Smooth muscle cell (in vitro differentiated cells): ENCODE data around the gene ISYNA1. TPM values are rescaled to one million over a fixed set of nuclear protein-coding genes. Genes with fewer than 3 reads are reported as not detected.

ENCODE experiments used
- DNase-seq: peaks from one replicate; lab custom pipeline; 2025; ENCODE audit not compliant: unreplicated experiment; lab: John Stamatoyannopoulos, UW
- H2AFZ ChIP-seq: fragments of 200-600 bp; sonication (generic); 2 replicates; pipeline ENCODE4 v1.6.0; 2016; ENCODE audit warnings: antibody characterized with exemption, low read depth, mild to moderate bottlenecking
- H3F3A ChIP-seq: fragments of 200-600 bp; sonication (generic); 2 replicates; pipeline ENCODE4 v1.6.0; 2017; ENCODE audit warnings: antibody characterized with exemption, low read depth
- H3K27ac ChIP-seq: fragments of 200-600 bp; sonication (generic); 2 replicates; pipeline ENCODE4 v1.5.1; 2016; ENCODE audit warnings: low read depth, mild to moderate bottlenecking
- H3K27me3 ChIP-seq: fragments of 200-600 bp; sonication (generic); 2 replicates; pipeline ENCODE4 v1.6.1; 2016; ENCODE audit warnings: low read depth, mild to moderate bottlenecking
- H3K36me3 ChIP-seq: fragments of 200-600 bp; sonication (generic); 2 replicates; pipeline ENCODE4 v1.5.1; 2016; ENCODE audit warnings: low read depth
- H3K4me1 ChIP-seq: fragments of 200-600 bp; sonication (generic); 2 replicates; pipeline ENCODE4 v1.5.1; 2016; ENCODE audit warnings: low read depth
- H3K4me2 ChIP-seq: fragments of 200-600 bp; sonication (generic); 2 replicates; pipeline ENCODE4 v1.6.0; 2016; ENCODE audit warnings: mild to moderate bottlenecking
- H3K4me3 ChIP-seq: fragments of 200-600 bp; sonication (generic); 2 replicates; pipeline ENCODE4 v1.5.1; 2016; ENCODE audit warnings: mild to moderate bottlenecking
- H3K79me2 ChIP-seq: fragments of 200-600 bp; sonication (generic); 2 replicates; pipeline ENCODE4 v1.6.0; 2016; ENCODE audit warnings: low read depth, mild to moderate bottlenecking
- H3K9ac ChIP-seq: fragments of 200-600 bp; sonication (generic); 2 replicates; pipeline ENCODE4 v1.6.0; 2016; ENCODE audit warnings: low read depth
- H3K9me3 ChIP-seq: fragments of 200-600 bp; sonication (generic); replicated peaks from 2 replicates; pipeline ENCODE4 v1.5.1; 2016; ENCODE audit warnings: low read depth
- H4K20me1 ChIP-seq: fragments of 200-600 bp; sonication (generic); 2 replicates; pipeline ENCODE4 v1.6.0; 2016; ENCODE audit warnings: low read depth
- CTCF ChIP-seq: fragments of 200-600 bp; sonication (generic); IDR thresholded peaks from 2 replicates; pipeline ENCODE4 v1.5.1; 2017; ENCODE audit warnings: borderline replicate concordance, mild to moderate bottlenecking, antibody characterized with exemption; ENCODE audit not compliant: insufficient read depth, poor library complexity, severe bottlenecking
- WGBS: methylation state at CpG from one replicate; pipeline ENCODE4 v1.1.7; 2016; ENCODE audit warnings: low lambda C conversion rate; 5-methylcytosine and 5-hydroxymethylcytosine counted together
- polyA plus RNA-seq: library from polyadenylated mRNA; unstranded; fragments of >200 nt; fragmentation: Nextera tagmentation; extraction: Ambion mirVana; gene quantifications from 2 replicates; pipeline ENCODE4 v1.2.1, GENCODE V29; 2016
- total RNA-seq: library from RNA; depleted of rRNA; stranded (reverse); fragments of >200 nt; gene quantifications from 2 replicates; pipeline ENCODE4 v1.2.3, GENCODE V29; 2014

The ISYNA1 gene
- total and polyA plus RNA-seq, 2 experiments from 2014 or later, result 56.9 to 60.1 TPM

DNA sequence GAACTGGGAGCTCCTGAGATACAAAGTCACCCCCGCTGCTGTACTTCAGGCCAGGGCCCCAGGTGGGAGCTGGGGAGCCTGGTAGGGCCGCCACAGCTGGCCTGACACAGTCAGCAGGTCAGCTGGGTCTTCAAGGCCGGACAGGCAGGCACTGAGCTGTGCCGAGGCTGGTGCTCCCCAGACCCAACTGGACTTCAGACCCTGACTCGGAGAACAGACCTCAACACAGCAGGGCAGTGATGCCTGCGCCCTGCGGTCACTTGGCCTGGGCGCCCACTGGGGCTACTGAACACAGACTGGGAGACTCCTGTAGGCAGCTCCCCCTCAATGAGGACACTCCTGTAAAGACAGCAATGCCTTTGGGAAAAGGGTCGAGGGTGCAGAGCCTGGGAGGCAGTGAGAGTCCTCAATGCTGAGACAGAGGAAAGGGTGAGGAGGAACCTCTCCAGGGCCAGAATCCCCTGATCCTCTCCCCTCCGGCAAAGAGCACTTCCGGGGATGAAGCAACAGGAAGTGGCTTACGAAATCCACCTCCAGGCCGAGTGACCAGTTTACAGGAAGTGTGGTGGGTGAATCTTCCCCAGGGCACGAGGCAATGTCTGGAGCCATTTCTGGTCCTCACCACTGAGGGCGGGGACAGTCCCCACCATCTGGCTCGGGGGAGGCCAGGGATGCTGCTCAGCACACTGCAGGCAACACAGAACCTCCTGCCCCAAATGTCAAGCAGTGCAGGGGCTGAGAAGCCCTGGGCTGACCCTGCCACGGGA lies 40.8 kb upstream of the ISYNA1 start:
- H3K27me3 ChIP-seq, result no peaks in the 10 kb centered on the region
- H4K20me1 ChIP-seq, result peaks cover 74% of the 10 kb centered on the region
- peaks cover 4% of the 10 kb centered on the region for H3K4me1 ChIP-seq
- H3K36me3 ChIP-seq, result no peaks in the 10 kb centered on the region
- WGBS, result 56% methylated on average over 17 of the region's 17 CpGs
- peak overlapping the region; percentile 95 for H3K27ac ChIP-seq
- no peak overlapping the region for H2AFZ ChIP-seq
- peak overlapping the region; percentile 30 for H3K4me2 ChIP-seq
- H3K4me3 ChIP-seq, result no peak overlapping the region
- TF ChIP-seq CTCF, result no peak
- peaks cover 8% of the 10 kb centered on the region for H3F3A ChIP-seq
- DNase-seq, result peak; percentile 30
- peak overlapping the region; percentile 33 for H3K9ac ChIP-seq
- H3K9me3 ChIP-seq, result no peaks in the 10 kb centered on the region
- peaks cover 85% of the 10 kb centered on the region for H3K79me2 ChIP-seq

GRCh38 chr19:18477974-18478373 lies 40.0 kb upstream of the ISYNA1 start:
- no peak overlapping the region for H3K4me2 ChIP-seq
- H2AFZ ChIP-seq, result no peak overlapping the region
- no peak for DNase-seq
- 97% methylated on average over 8 of the region's 8 CpGs for WGBS
- H3K4me3 ChIP-seq, result no peak overlapping the region
- peaks cover 74% of the 10 kb centered on the region for H4K20me1 ChIP-seq
- peak overlapping the region; percentile 95 for H3K27ac ChIP-seq
- peaks cover 4% of the 10 kb centered on the region for H3K4me1 ChIP-seq
- TF ChIP-seq CTCF, result no peak
- H3K9ac ChIP-seq, result no peak overlapping the region
- H3F3A ChIP-seq, result peaks cover 8% of the 10 kb centered on the region
- H3K9me3 ChIP-seq, result no peaks in the 10 kb centered on the region
- no peaks in the 10 kb centered on the region for H3K27me3 ChIP-seq
- no peaks in the 10 kb centered on the region for H3K36me3 ChIP-seq
- peaks cover 84% of the 10 kb centered on the region for H3K79me2 ChIP-seq

- WGBS, result 61% methylated on average over 24 of the region's 24 CpGs
- peak overlapping the region; percentile 39 for H3K4me2 ChIP-seq
- peak; percentile 29 for TF ChIP-seq CTCF
- H3K36me3 ChIP-seq, result no peaks in the 10 kb centered on the region
- peak overlapping the region; percentile 95 for H3K27ac ChIP-seq
- DNase-seq, result no peak
- peak overlapping the region; percentile 43 for H3K9ac ChIP-seq
- peaks cover 76% of the 10 kb centered on the region for H3K79me2 ChIP-seq
- no peaks in the 10 kb centered on the region for H3K9me3 ChIP-seq
- H3K27me3 ChIP-seq, result no peaks in the 10 kb centered on the region
- no peak overlapping the region for H3K4me3 ChIP-seq
- H3F3A ChIP-seq, result peaks cover 8% of the 10 kb centered on the region
- peaks cover 74% of the 10 kb centered on the region for H4K20me1 ChIP-seq
- H2AFZ ChIP-seq, result no peak overlapping the region
- H3K4me1 ChIP-seq, result peaks cover 4% of the 10 kb centered on the region
Measured at GRCh38 chr19:18477042-18477779, 39.3 kb upstream of the ISYNA1 start.
